Right forelimb (tissue), 1 donor: ENCODE results near the gene IFI27.
"Not testable (repeated sequence)": the region's sequence is repeated elsewhere in the genome, so short reads cannot be mapped to it uniquely, and the experiment has no call there.

Experiments
- DNase-seq: peaks from one replicate; pipeline ENCODE4 v3.0.0-alpha.2; 2018

The IFI27 gene

DNA sequence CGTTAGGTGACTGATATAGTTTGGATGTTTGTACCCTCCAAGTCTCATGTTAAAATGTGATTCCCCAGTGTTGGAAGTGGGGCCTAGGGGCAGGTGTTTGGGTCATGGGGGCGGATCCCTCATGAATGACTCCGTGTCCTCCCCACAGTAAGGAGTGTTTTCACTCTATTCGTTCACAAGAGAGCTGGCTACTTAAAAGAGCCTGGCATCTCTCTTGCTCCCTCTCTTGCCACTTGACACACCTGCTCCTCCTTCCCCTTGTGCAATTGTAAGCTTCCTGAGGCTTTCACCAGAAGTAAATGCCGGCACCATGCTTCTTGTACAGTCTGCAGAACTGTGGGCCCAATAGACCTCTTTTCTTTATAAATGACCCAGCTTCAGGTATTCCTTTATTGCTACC is 16.3 kb downstream of the IFI27 start:
- no peak for DNase-seq

- no peak for DNase-seq
Observed at GRCh38 chr14:94127330-94127729, 16.8 kb downstream of the IFI27 start.

- DNase-seq, result no peak
Observed at GRCh38 chr14:94128216-94128839, 17.8 kb downstream of the IFI27 start.

- peak; percentile 84 for DNase-seq
Observed at GRCh38 chr14:94129111-94129757, 18.7 kb downstream of the IFI27 start, which contains the start of gene IFI27L2. TSS of gene IFI27L2 (minus strand) at chr14:94129604. CDS start at chr14:94129564, 40 bp downstream.

DNA sequence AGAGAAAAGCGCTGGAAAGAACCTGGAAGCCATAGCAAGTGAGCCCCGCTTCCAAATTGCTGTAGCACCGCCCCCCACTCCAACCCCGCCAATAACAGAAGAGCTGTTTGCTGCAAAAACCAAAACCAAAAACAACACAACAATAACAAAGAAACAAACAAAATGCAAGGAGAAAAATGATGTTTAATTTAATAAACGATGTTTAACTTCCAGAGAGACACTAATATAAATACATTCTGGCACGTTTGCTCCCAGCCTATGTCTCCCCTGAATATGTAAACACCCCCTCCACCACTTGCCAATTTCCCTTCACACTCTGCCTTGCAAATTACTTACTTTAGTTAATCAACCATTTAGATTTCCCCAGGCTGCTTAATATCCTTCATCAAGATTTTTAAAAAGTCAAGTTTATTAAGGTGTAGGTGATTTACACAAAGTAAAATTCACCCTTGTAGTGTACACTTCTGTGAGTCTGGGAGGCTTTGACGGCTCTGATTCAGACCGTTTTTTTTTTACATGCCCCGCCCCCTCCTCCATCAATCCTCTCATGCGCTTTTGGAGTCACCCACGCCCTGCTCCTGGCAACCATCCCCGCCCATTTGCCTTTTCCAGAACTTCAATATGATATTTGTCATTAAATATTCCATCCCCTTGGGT is 19.4 kb downstream of the IFI27 start:
- no peak for DNase-seq

- DNase-seq, result no peak
Observed at GRCh38 chr14:94132285-94132887, 21.9 kb downstream of the IFI27 start.

GRCh38 chr14:94135476-94135875 is 24.9 kb downstream of the IFI27 start:
- no peak for DNase-seq

DNA sequence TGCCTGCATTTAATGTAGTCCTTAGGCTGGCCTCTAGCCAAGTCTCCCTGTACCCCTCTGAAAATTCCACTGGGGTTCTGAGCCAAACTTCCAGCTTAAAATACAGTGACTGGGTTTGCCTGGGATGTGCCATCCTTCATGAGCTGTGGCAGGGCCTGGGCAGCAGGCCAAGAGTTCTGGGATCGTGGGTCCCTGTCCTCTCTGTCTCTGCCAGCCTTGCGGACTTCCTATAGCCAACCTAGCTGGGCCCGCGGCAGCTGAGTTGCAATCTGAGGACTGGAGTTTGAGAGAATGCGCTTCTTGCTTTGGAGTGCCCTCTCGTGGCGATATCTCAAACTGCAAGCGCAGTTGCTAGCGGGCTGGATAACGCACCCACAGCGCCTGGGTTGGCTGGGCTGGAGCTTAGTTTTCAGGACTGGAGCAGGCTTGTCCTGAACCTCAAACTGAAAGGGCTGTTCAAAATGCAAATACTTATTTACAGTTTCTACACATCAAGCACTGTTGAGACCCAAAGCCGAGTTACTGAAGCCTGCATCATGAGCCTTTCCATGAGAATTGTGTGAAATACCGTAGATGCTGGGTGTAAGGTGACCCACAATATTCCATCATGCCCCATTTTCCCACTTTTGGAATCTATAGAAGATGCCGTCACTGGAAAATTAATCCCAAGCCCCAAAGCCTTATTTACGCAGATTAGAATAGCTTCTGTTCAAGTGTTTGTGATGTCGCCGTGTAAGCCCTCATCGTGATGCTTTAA is 26.2 kb downstream of the IFI27 start:
- DNase-seq, result peak; percentile 87

DNA sequence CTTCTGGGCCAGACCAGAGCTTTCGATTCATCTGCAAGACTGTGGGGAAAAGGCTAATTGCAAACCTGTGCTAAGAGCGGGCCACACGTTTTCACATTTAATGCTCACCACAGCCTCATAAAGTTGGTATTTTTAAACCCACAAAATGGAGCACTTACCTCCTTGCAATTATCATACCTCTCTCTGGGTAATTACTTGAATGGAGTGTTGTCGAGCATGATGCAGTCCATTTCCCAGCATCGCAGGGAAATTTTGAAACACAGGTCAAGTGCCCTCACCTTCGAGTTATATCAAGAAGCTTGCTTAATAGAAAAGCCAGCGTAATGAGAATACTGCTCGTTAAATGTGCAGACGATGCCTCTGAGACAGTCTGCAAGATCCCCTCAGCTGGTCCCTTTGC is 27.7 kb downstream of the IFI27 start:
- DNase-seq, result no peak

GRCh38 chr14:94139006-94139405 is 28.5 kb downstream of the IFI27 start:
- no peak for DNase-seq

GRCh38 chr14:94139421-94139820 is 28.9 kb downstream of the IFI27 start:
- no peak for DNase-seq

DNA sequence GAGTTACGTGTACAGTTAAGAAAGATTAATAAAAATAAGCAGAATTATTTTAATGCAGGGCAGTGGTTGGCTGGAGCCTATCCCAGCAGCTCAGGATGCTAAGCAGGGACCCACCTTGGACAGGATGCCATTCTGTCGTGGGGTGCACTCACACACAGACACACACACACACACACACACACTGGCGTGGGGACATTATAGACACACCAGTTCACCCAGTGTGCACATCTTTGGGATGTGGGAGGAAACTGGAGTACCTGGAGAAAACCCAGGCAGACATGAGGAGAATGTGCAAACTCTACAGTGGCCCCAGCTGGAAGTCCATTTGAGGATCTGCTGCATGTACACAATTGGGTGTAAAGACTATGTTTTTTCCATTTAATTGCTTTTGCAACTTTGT is 31.7 kb downstream of the IFI27 start:
- DNase-seq, result no peak

- no peak for DNase-seq
Observed at GRCh38 chr14:94142836-94143235, 32.3 kb downstream of the IFI27 start.

- DNase-seq, result no peak
Observed at GRCh38 chr14:94143239-94143638, 32.7 kb downstream of the IFI27 start.

- DNase-seq, result no peak
Observed at GRCh38 chr14:94143711-94144110, 33.2 kb downstream of the IFI27 start.

GRCh38 chr14:94144765-94145164 is 34.2 kb downstream of the IFI27 start:
- DNase-seq, result no peak

- no peak for DNase-seq
Observed at GRCh38 chr14:94145902-94146527, 35.5 kb downstream of the IFI27 start.

DNA sequence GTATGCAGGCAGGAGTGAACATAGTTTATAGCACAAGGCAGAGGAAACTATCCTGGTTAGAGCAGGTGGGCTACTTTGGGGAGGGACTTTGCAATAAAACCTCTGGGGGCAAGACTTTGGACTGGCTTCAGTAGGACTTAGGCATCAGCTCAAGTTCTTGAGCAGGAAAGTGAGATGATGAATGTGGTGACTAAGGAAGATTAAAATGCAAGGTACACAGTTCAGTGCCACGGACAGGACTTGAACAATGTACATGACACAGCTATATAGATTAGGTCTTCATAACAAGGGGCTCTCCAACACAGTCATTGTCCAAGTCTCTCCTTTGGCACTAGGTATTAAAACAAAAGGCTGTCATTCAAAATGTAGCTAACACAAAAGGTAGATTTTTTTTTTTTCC is 42.1 kb downstream of the IFI27 start:
- no peak for DNase-seq

DNA sequence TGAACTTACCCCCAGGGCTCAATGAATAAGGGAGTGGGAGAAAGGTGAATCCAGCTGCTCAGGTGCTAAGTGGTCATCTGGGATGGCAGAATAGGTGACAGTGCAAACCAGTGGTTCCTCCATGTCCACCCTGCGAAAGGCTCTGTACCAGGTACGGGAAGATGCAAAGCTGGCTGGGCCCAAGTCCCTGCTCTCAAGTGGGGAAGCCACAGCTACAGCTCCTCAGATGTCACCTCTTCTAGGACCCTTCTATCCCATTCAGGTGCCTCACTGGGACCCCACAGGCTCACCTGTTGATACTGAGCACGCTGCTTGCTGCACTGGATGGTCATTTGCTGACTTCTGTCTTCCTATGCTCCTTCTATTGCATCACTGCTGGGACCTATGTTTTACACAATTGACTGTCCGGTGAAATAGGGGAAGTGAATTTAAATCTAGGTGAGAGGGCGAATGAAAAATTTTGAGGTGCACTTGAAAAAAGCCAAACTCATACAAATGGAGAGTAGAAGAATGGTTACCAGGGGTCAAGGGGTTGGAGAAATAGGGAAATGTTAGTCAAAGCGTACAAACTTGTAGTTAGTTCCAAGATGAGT is 43.3 kb downstream of the IFI27 start:
- no peak for DNase-seq

- not testable (repeated sequence) for DNase-seq
Observed at GRCh38 chr14:94156143-94156542, 45.6 kb downstream of the IFI27 start.

- DNase-seq, result no peak
Observed at GRCh38 chr14:94157197-94157596, 46.7 kb downstream of the IFI27 start.

DNA sequence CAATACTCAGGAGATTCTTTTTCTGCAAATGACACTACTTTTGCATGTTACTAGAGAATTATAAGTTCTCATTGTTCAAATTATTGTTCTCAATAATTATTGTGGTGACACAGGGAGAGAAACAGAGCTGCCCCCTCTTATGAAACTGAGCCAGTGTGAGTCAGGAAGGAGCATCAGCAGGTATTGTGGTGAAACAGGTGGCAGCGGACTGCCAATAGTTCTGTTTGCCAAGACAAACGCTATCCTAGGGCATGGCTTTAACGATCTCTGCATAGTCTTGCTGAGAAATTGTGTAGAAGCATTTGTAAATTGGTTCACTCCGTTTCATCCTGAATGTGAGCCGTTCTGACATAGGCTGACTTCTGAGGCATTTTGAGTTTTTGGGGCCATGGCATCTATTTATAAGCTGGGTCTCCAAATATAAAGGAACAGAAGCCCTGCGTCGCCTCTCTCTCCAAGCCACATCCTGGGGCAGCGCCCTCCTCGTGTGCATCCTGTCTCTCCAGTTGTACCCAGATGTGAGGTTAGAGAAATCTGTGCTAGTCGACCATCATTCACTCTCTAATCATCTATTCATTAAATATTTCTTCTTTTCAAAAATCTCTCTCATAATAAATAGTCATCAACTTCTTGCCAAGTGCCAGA is 47.8 kb downstream of the IFI27 start:
- DNase-seq, result no peak
